ENCODE measurements around the gene PRPSAP1.

Gene PRPSAP1, protein sequence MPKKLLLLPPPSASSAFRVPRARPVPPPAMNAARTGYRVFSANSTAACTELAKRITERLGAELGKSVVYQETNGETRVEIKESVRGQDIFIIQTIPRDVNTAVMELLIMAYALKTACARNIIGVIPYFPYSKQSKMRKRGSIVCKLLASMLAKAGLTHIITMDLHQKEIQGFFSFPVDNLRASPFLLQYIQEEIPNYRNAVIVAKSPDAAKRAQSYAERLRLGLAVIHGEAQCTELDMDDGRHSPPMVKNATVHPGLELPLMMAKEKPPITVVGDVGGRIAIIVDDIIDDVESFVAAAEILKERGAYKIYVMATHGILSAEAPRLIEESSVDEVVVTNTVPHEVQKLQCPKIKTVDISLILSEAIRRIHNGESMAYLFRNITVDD

DNA sequence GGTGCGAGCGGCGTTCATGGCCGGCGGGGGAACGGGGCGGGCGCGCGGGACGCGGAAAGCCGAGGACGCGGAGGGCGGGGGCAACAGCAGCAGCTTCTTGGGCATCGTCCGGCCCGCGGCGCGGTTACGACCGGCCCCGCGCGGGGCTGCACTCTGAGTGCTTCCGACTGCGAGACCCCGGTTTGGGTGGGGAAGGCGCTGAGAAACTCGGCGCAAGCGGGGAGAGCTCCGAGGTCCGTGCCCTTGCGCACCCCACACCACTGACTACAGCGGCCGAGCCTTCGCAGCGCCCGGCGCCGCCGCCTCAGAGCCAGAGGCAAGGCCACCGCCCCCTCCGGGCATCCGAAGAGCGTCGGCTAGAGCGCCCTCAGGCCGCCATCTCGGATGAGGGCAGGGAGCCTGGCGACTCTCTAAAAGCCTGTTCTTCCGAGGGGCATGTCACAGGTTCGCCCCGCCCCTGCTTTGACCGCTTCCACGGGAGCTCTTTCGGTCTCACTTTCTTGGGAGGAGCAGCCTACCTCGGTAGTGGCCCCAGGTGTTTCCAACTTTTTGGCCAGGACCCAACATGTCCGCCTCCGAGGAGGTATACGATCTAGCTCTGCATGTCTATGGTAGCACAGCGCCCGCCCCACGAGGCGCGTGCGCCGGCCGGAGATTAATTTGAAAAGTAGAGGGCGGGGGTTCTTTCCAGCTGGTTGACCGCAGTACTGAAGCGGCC is at the start of gene PRPSAP1:
Gene PRPSAP1, minus strand, starts transcription at position 318 of the 718 bp plus-strand sequence. Its CDS starts 213 bp downstream, at position 105.
- no peaks in the 10 kb centered on the region for H3K4me1 ChIP-seq (ENCODE audit: control insufficient read depth, insufficient read depth, low read length)
- no peaks in the 10 kb centered on the region for H3K27me3 ChIP-seq (ENCODE audit: control insufficient read depth, insufficient read depth, low read length)
- H3K4me3 ChIP-seq (ENCODE audit: low read length): peak within 1 kb of the TSS; percentile 62
- H3K9me3 ChIP-seq (ENCODE audit: control insufficient read depth, low read length): no peaks in the 10 kb centered on the region
- H3K9ac ChIP-seq (ENCODE audit: low read length): peak within 1 kb of the TSS; percentile 84
- H3K36me3 ChIP-seq (ENCODE audit: control insufficient read depth, insufficient read depth, low read length): no peaks in the 10 kb centered on the region

DNA sequence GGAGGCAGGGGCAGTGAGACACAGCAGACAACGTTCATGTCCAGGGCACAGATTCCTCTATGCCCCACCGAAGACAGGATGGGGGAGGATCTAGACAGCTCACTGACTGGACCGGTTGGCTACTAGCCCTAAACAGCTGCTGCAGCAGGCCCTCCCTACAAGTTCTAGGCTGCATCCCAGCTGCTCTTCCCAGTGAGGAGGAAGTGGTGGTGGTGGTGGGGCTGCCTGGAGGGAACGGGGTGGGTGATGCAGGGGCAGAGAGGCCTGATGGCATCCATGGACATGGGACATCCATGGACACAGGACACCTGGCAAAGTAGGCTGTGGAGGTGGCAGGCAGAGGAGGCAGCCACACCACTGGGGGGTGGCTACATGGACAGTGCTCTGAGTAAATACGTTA is 49.0 kb upstream of the PRPSAP1 start:
- no peak overlapping the region for H3K9ac ChIP-seq (ENCODE audit: low read length)
- H3K4me1 ChIP-seq (ENCODE audit: control insufficient read depth, insufficient read depth, low read length): peaks cover 2% of the 10 kb centered on the region
- H3K4me3 ChIP-seq (ENCODE audit: low read length): no peak overlapping the region
- no peaks in the 10 kb centered on the region for H3K9me3 ChIP-seq (ENCODE audit: control insufficient read depth, low read length)
- no peaks in the 10 kb centered on the region for H3K27me3 ChIP-seq (ENCODE audit: control insufficient read depth, insufficient read depth, low read length)
- peaks cover 40% of the 10 kb centered on the region for H3K36me3 ChIP-seq (ENCODE audit: control insufficient read depth, insufficient read depth, low read length)

DNA sequence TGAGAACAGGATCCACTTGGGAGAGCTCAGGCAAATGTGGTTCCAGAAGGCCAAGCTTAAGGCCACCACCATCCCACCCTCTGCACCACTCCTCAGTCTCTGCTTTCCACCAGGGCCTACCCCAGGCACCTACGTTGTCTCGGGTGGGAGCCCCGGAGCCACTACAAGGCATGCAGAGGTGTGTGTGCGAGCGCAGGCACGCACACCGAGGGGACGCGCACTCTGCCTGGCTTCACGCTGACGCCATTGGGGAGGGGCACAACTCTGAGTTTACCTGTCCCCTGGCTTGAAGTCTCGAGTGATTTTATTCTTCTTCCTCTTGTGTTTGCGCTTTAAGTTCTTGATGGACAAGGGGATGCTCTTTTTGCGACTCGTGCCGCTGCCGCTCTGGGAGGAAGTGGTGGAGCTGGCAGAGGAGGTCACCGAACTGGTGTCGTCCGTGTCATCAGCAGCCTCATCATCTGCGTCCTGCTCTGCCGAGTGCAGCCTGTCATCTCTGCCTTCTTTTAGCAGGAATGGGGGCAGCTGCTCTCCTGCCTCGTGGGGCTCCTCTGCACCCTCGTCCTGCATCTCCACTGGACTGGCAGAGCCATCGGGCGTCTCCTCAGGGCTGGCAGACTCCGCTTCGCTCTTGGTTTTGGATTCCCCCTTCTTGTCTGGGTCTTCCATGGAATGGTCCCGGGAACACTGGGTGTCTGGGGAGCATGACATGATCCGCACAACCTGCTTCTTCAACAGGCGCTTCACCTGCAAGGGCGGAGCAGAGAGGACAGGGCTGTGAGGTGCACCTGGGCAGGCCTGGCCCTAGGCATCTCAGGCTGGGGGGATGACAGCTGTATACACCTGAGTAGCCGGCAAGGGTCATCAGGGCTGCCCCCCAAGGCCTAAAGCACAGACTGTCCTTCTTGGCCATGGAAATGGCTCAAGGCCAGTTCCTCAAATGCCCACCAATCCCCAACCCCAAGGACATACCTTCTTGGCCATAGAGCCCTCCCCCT is 45.8 kb upstream of the PRPSAP1 start:
- H3K9me3 ChIP-seq (ENCODE audit: control insufficient read depth, low read length): no peaks in the 10 kb centered on the region
- H3K9ac ChIP-seq (ENCODE audit: low read length): no peak overlapping the region
- no peaks in the 10 kb centered on the region for H3K27me3 ChIP-seq (ENCODE audit: control insufficient read depth, insufficient read depth, low read length)
- H3K36me3 ChIP-seq (ENCODE audit: control insufficient read depth, insufficient read depth, low read length): peaks cover 50% of the 10 kb centered on the region
- H3K4me1 ChIP-seq (ENCODE audit: control insufficient read depth, insufficient read depth, low read length): peaks cover 12% of the 10 kb centered on the region
- H3K4me3 ChIP-seq (ENCODE audit: low read length): no peak overlapping the region

DNA sequence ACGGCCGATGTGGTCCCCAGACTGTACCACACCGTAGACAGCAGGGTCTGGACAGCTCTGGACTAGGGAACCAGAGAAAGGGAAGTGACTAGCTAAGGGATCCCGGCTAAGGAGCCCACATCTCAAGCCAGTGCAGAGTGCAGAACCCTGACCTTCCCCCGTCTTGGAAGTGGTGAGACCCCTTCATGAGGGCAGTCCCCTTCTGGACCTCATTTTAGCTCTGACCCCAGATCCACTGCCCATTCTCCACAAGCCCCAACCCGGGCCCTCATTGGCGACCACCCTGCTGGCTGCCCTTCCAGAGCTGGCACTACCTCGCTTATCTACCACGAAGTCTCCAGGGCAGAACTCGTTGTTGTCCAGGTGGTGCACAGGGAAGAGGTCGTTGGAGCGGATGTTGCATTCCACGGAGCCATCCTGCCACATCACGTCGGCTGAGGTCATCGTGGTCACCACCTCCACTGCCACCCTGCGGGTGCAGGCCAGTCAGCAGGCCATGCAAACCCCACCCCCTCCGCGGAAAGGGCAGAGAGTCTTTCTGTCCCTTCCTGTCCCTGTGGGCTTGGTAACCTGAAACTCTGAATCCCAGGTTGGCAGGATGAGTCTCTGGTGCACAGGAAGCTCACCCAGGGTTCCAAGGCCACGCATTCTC is 44.9 kb upstream of the PRPSAP1 start:
- Histone ChIP-seq H3K9ac (ENCODE audit: low read length) (no peak overlapping the region), H3K9me3 (ENCODE audit: control insufficient read depth, low read length) (no peaks in the 10 kb centered on the region), H3K4me1 (ENCODE audit: control insufficient read depth, insufficient read depth, low read length) (peaks cover 12% of the 10 kb centered on the region), H3K27me3 (ENCODE audit: control insufficient read depth, insufficient read depth, low read length) (no peaks in the 10 kb centered on the region), H3K4me3 (ENCODE audit: low read length) (no peak overlapping the region), H3K36me3 (ENCODE audit: control insufficient read depth, insufficient read depth, low read length) (peaks cover 45% of the 10 kb centered on the region)

DNA sequence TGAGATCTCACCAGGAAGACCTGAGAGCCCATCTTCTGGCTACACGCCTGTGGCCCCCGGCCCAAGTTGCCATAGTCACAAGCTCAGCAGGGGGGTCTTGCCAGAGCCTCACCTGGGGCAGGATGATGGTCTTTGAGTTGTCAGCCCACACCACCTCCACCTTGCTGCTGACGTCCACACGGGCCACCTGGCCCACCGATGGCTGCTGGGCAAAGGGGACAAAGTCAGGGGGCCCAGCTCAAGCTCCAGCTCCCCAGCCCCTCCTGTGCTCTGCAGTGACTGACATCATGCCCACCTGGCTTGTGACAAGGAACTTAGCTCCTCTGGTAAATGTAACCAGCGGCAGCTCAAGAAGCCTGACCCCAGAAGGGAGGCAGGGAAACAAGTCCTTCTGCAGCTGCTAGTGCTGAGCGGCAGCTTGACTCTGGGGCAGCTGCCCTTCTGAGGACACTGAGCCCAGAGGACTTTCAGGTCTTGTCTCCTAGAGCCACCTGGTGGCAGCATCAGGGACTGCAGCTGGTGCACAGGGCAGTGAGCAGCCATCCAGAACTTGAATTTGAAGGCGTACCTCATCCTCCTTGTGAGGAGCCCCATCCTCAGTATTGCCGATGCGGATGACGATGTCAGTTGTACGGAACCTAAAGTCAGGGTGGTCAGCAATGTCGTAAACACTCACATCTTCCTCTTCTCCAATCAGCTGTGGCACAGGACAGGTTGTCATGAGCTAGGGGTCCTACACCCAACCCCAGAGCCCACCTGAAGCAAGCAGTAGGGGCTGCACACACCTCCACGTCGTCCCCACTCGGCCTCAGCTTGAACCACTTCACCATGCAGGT is 44.2 kb upstream of the PRPSAP1 start:
- H3K9ac ChIP-seq (ENCODE audit: low read length): no peak overlapping the region
- H3K36me3 ChIP-seq (ENCODE audit: control insufficient read depth, insufficient read depth, low read length): peaks cover 45% of the 10 kb centered on the region

DNA sequence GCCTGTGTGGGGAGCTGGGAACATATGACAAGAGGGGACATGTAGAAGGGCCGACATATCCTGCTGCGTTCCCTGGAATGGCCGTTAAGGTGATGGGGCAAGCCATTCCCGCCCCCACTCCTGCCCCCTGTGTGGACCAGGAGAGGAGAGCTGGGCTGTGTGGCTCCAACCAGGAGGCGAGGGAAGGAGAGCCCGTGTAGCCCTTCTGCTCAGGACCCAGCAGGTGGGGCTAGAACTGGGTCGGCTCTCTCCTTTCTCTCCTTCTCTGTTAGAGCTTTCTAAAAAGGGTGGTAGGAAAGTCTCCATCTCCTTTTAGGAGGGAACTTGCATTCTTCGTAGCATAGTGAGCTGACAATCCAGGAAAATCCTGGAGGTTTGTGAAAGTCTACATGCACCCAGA is 43.5 kb upstream of the PRPSAP1 start:
- H3K9me3 ChIP-seq (ENCODE audit: control insufficient read depth, low read length): no peaks in the 10 kb centered on the region
- H3K4me1 ChIP-seq (ENCODE audit: control insufficient read depth, insufficient read depth, low read length): peaks cover 12% of the 10 kb centered on the region
- no peak overlapping the region for H3K9ac ChIP-seq (ENCODE audit: low read length)
- no peaks in the 10 kb centered on the region for H3K27me3 ChIP-seq (ENCODE audit: control insufficient read depth, insufficient read depth, low read length)
- H3K4me3 ChIP-seq (ENCODE audit: low read length): no peak overlapping the region
- H3K36me3 ChIP-seq (ENCODE audit: control insufficient read depth, insufficient read depth, low read length): peaks cover 45% of the 10 kb centered on the region

More for the DNA sequence above, 44.2 kb upstream of the PRPSAP1 start:
- no peaks in the 10 kb centered on the region for H3K9me3 ChIP-seq (ENCODE audit: control insufficient read depth, low read length)
- no peak overlapping the region for H3K4me3 ChIP-seq (ENCODE audit: low read length)
- peaks cover 12% of the 10 kb centered on the region for H3K4me1 ChIP-seq (ENCODE audit: control insufficient read depth, insufficient read depth, low read length)
- no peaks in the 10 kb centered on the region for H3K27me3 ChIP-seq (ENCODE audit: control insufficient read depth, insufficient read depth, low read length)

DNA sequence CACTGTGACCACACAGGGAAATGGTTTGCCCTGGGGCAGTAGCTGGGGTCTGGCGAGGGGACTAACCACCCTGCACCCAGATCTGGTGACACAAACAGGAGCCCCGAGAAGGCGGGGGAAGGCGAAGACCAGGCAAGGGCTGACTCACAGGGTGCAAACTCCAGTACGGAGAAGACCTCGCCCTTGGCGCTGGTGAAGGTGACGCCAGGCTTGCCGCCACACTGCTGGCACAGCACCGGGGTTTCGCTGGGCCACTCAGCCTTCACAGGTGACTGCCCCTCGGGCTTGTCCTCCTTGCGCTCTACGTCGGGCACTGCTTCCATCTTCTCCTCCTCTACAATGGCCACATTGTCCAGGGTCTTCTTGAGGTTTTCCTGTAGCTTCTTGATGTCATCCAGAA is 42.3 kb upstream of the PRPSAP1 start:
- Histone ChIP-seq H3K9me3 (ENCODE audit: control insufficient read depth, low read length) (no peaks in the 10 kb centered on the region), H3K36me3 (ENCODE audit: control insufficient read depth, insufficient read depth, low read length) (peaks cover 41% of the 10 kb centered on the region), H3K4me3 (ENCODE audit: low read length) (no peak overlapping the region), H3K4me1 (ENCODE audit: control insufficient read depth, insufficient read depth, low read length) (peaks cover 12% of the 10 kb centered on the region), H3K9ac (ENCODE audit: low read length) (no peak overlapping the region), H3K27me3 (ENCODE audit: control insufficient read depth, insufficient read depth, low read length) (no peaks in the 10 kb centered on the region)

DNA sequence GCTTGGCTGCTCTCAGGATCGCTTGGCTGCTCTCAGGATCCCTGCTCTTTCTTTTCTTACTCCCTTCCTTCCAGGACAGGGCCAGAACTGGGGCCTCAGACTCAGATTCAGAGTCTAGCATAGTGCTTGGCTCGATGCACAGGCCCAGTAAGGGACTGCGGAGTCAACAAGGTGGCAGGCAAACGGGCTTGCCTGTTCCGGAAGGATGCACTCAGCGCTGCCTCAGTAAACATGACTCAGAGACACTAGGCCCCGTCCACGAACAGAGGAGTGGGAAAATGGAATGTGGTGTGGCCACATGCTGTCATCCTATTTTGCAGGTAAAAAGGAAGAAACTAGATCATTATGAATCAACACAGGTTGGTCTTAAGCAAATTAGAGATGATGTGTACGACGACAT is 40.5 kb upstream of the PRPSAP1 start:
- Histone ChIP-seq H3K36me3 (ENCODE audit: control insufficient read depth, insufficient read depth, low read length) (peaks cover 24% of the 10 kb centered on the region), H3K4me1 (ENCODE audit: control insufficient read depth, insufficient read depth, low read length) (peaks cover 12% of the 10 kb centered on the region), H3K4me3 (ENCODE audit: low read length) (no peak overlapping the region), H3K9me3 (ENCODE audit: control insufficient read depth, low read length) (no peaks in the 10 kb centered on the region), H3K9ac (ENCODE audit: low read length) (no peak overlapping the region), H3K27me3 (ENCODE audit: control insufficient read depth, insufficient read depth, low read length) (no peaks in the 10 kb centered on the region)

DNA sequence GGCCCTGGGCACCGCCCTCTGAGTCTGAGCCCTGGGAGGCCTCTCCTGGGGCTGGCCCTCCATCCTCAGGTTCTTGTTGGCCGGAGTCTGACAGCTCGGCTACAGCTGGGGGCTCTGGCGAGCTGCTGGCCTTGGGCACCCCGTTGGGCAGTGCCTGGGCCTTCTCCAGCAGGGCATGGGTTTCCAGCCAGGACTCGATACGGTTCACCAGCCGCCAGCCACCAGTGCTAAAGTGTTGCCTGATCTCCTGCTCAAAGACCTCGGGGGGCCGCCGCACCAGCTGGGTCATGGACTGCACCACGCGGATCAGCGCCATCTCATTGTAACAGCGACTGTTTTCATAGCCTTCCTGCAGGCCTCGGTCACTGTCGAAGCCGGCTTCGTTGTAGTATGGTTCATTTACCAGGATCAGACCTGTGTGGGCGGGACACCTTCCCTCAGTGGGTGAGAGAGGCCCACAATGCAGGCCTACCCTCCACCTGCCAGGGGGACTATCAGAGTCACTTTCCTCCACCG is 37.5 kb upstream of the PRPSAP1 start:
- H3K4me3 ChIP-seq (ENCODE audit: low read length): no peak overlapping the region
- no peak overlapping the region for H3K9ac ChIP-seq (ENCODE audit: low read length)
- H3K4me1 ChIP-seq (ENCODE audit: control insufficient read depth, insufficient read depth, low read length): peaks cover 10% of the 10 kb centered on the region
- H3K36me3 ChIP-seq (ENCODE audit: control insufficient read depth, insufficient read depth, low read length): peaks cover 5% of the 10 kb centered on the region
- peaks cover under 1% of the 10 kb centered on the region for H3K27me3 ChIP-seq (ENCODE audit: control insufficient read depth, insufficient read depth, low read length)
- H3K9me3 ChIP-seq (ENCODE audit: control insufficient read depth, low read length): no peaks in the 10 kb centered on the region

DNA sequence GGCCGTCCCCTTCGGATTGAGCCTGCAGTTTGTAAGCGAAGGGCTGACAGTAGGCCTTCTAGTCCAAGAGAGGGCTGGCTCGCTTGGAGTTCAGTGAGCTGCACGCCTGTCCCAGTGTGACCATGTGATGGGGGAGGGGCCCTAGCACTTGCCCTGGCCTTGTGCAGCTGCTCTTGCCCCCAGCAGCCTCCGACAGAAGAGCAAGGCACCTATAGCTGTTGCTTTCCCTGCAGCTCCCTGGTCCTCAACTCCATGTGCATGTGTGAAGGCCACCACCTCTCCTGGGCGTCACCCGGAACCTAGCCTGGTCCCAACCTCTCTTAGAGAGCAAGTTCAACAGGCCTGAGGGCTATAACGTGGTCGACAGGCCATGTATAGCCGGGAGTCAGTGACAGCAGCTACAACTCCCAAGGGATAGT is 36.3 kb upstream of the PRPSAP1 start:
- H3K4me3 ChIP-seq (ENCODE audit: low read length): no peak overlapping the region
- no peaks in the 10 kb centered on the region for H3K36me3 ChIP-seq (ENCODE audit: control insufficient read depth, insufficient read depth, low read length)
- H3K4me1 ChIP-seq (ENCODE audit: control insufficient read depth, insufficient read depth, low read length): peaks cover 16% of the 10 kb centered on the region
- no peaks in the 10 kb centered on the region for H3K9me3 ChIP-seq (ENCODE audit: control insufficient read depth, low read length)
- H3K9ac ChIP-seq (ENCODE audit: low read length): no peak overlapping the region
- peaks cover 13% of the 10 kb centered on the region for H3K27me3 ChIP-seq (ENCODE audit: control insufficient read depth, insufficient read depth, low read length)

Data from mucosa of stomach (tissue), 1 donor.